ENCODE results near the gene GH1. TPM values are rescaled to one million over a fixed set of nuclear protein-coding genes. Genes with fewer than 3 reads are reported as not detected.

GH1 gene
- total RNA-seq, 4 donors from 2014 or later, result not detected

Small RNA genes within 50 kb of the gene (small RNA-seq; reads per million reads assigned to genes)
- gene AC040958.1, result 0 reads per million in 4 donors
- gene AC127029.1, result 0 reads per million in 4 donors
- gene GH1, result 0 reads per million in 4 donors

Other genes starting within 250 kb of the GH1 start
- 10 to 100 TPM in 1 of 4 donors, 1 to 10 TPM in 3; 2.3 to 11.0 (median 6.7) TPM for gene LIMD2, start 218.7 kb downstream of the GH1 start, total RNA-seq
- 10 to 100 TPM; 14.4 to 39.1 (median 23.3) TPM for gene STRADA, start 177.0 kb downstream of the GH1 start, total RNA-seq
- gene CCDC47, start 145.2 kb downstream of the GH1 start, total RNA-seq, result 10 to 100 TPM; 53.1 to 62.0 (median 58.9) TPM
- 100 to 1,000 TPM in 2 of 4 donors, 10 to 100 TPM in 2; 66.6 to 126 (median 98.8) TPM for gene DDX42, start 144.7 kb downstream of the GH1 start, total RNA-seq
- gene PSMC5, start 91.4 kb downstream of the GH1 start, total RNA-seq, result 100 to 1,000 TPM in 2 of 4 donors, 10 to 100 TPM in 2; 79.5 to 110 (median 95.7) TPM
- 10 to 100 TPM; 36.3 to 53.2 (median 51.7) TPM for gene FTSJ3, start 91.2 kb downstream of the GH1 start, total RNA-seq
- 100 to 1,000 TPM; 103 to 160 (median 141) TPM for gene SMARCD2, start 76.2 kb downstream of the GH1 start, total RNA-seq
- under 1 TPM in 1 of 4 donors, not detected in 3; 0.23 TPM for gene CSH2, start 45.2 kb downstream of the GH1 start, total RNA-seq
- gene GH2, start 36.9 kb downstream of the GH1 start, total RNA-seq, result not detected
- gene CSH1, start 22.3 kb downstream of the GH1 start, total RNA-seq, result not detected
- not detected for gene CSHL1, start 7.6 kb downstream of the GH1 start, total RNA-seq
- 1 to 10 TPM in 3 of 4 donors, not detected in 1; 2.0 to 5.9 (median 3.3) TPM for gene CD79B, start 13.5 kb upstream of the GH1 start, total RNA-seq
- gene SCN4A, start 54.1 kb upstream of the GH1 start, total RNA-seq, result under 1 TPM; 0.15 to 0.47 (median 0.35) TPM
- 1 to 10 TPM in 1 of 4 donors, under 1 TPM in 2, not detected in 1; 0.23 to 1.1 (median 0.57) TPM for gene PRR29, start 79.5 kb upstream of the GH1 start, total RNA-seq
- gene ICAM2, start 101.8 kb upstream of the GH1 start, total RNA-seq, result 10 to 100 TPM in 3 of 4 donors, 1 to 10 TPM in 1; 7.2 to 71.1 (median 36.7) TPM
- gene ERN1, start 211.3 kb upstream of the GH1 start, total RNA-seq, result 10 to 100 TPM in 3 of 4 donors, 1 to 10 TPM in 1; 8.4 to 12.8 (median 12.1) TPM

All from gastroesophageal sphincter (tissue), 4 donors.